NT2/D1 (cell line): ENCODE results near the gene NSUN2.

Source experiments
- SUZ12 ChIP-seq: IDR thresholded peaks from 2 replicates; pipeline ENCODE4 v1.6.1; 2011; ENCODE audit not compliant: insufficient read length, insufficient read depth; ENCODE audit errors: extremely low read depth
- YY1 ChIP-seq: IDR thresholded peaks from 2 replicates; pipeline ENCODE4 v1.6.1; 2011; ENCODE audit not compliant: insufficient read length, insufficient read depth
- ZNF274 ChIP-seq: IDR thresholded peaks from 2 replicates; pipeline ENCODE4 v1.6.1; 2011; ENCODE audit warnings: mild to moderate bottlenecking, low read depth, low read length

GRCh38 chr5:6649681-6650080, 16.8 kb upstream of the NSUN2 start:
- no peak for TF ChIP-seq ZNF274
- no peak for TF ChIP-seq YY1
- no peak for TF ChIP-seq SUZ12
